ENCODE measurements around the gene FAF2. TPM values are rescaled to one million over a fixed set of nuclear protein-coding genes. Genes with fewer than 3 reads are reported as not detected.

FAF2 gene
- total and polyA plus RNA-seq, 2 donors: 17.7 to 22.4 TPM

DNA sequence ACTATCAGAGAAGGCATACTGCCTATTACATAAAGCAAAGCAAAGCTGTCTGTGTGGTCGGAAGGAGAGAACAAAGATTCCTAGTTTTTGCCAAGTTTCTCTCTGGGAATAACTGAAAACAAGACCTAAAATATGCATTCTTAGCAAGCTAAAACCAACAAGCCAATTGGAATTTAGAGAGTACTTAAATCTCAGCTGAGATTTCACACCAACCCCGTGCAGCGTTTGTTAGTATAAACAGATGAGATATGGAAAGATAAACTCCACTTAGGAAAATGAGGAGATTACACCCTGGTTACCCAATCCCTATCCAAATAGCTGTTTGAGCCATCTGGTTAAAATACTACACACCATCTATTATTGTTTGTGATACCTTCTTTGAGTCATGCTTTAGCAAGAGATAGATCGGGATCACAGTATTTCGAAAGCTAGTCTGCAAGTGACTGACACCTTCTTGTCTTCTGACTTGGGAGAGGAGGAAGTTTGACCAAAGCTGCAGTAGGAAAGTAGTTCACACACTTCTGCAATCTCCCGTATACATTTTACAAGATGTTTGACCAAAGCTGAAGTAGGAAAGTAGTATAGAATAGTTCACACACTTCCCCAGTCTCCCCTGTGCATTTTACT is 18.2 kb downstream of the FAF2 start:
- Histone ChIP-seq H3K4me1 (ENCODE audit: control insufficient read depth in 2 of 2, insufficient read depth in 2 of 2, low read length in 2 of 2) (no peaks in the 10 kb centered on the region), H3K4me3 (ENCODE audit: low read length in 2 of 2) (no peak overlapping the region), H3K27me3 (ENCODE audit: control insufficient read depth in 2 of 2, insufficient read depth in 1 of 2, low read length in 1 of 2) (no peaks in the 10 kb centered on the region), H3K9me3 (ENCODE audit: control insufficient read depth in 2 of 2, insufficient read depth in 1 of 2, low read length in 1 of 2) (no peaks in the 10 kb centered on the region), H3K36me3 (ENCODE audit: control insufficient read depth in 2 of 2, insufficient read depth in 2 of 2, low read length in 1 of 2) (peaks cover 11 to 18% of the 10 kb centered on the region in 2 donors), H3K27ac (ENCODE audit: low read depth in 1 of 2, low read length in 1 of 2) (no peak overlapping the region)
- WGBS: 93% methylated on average over 6 of the region's 6 CpGs
- DNase-seq (ENCODE audit: low read depth in 6 of 9, low spot score in 9 of 9): no peak

DNA sequence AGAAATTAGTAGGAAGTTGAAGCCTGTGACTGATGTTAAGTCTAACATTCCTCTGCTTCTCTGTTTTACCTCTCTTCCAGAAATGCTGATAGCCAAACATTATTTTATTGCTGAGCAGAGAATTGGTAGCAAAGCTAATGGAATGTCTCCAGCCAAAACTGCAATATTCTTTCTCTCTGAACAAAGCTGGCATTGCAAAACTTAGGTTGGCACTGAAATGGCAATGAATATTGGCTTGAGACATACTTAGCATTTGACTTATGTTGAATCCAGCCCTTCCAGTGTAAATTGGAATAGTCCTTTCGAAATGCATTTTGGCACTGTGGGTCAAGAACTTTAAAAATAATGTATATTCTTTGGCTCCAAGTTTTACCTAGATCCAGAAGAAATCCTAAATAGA is 21.1 kb downstream of the FAF2 start:
- WGBS: 99% methylated on average over 1 of the region's 1 CpG
- peaks cover 15 to 24% of the 10 kb centered on the region in 2 donors for H3K36me3 ChIP-seq (ENCODE audit: control insufficient read depth in 2 of 2, insufficient read depth in 2 of 2, low read length in 1 of 2)
- no peaks in the 10 kb centered on the region for H3K4me1 ChIP-seq (ENCODE audit: control insufficient read depth in 2 of 2, insufficient read depth in 2 of 2, low read length in 2 of 2)
- H3K4me3 ChIP-seq (ENCODE audit: low read length in 2 of 2): no peak overlapping the region
- DNase-seq (ENCODE audit: low read depth in 6 of 9, low spot score in 9 of 9): no peak
- H3K27ac ChIP-seq (ENCODE audit: low read depth in 1 of 2, low read length in 1 of 2): no peak overlapping the region
- no peaks in the 10 kb centered on the region for H3K27me3 ChIP-seq (ENCODE audit: control insufficient read depth in 2 of 2, insufficient read depth in 1 of 2, low read length in 1 of 2)
- H3K9me3 ChIP-seq (ENCODE audit: control insufficient read depth in 2 of 2, insufficient read depth in 1 of 2, low read length in 1 of 2): peaks cover 0 to 1% of the 10 kb centered on the region in 2 donors

GRCh38 chr5:176470539-176470938 is 22.4 kb downstream of the FAF2 start:
- Histone ChIP-seq H3K27ac (ENCODE audit: low read depth in 1 of 2, low read length in 1 of 2) (no peak overlapping the region), H3K36me3 (ENCODE audit: control insufficient read depth in 2 of 2, insufficient read depth in 2 of 2, low read length in 1 of 2) (peaks cover 9 to 22% of the 10 kb centered on the region in 2 donors), H3K4me1 (ENCODE audit: control insufficient read depth in 2 of 2, insufficient read depth in 2 of 2, low read length in 2 of 2) (no peaks in the 10 kb centered on the region), H3K27me3 (ENCODE audit: control insufficient read depth in 2 of 2, insufficient read depth in 1 of 2, low read length in 1 of 2) (no peaks in the 10 kb centered on the region), H3K4me3 (ENCODE audit: low read length in 2 of 2) (no peak overlapping the region), H3K9me3 (ENCODE audit: control insufficient read depth in 2 of 2, insufficient read depth in 1 of 2, low read length in 1 of 2) (peaks cover 0 to 1% of the 10 kb centered on the region in 2 donors)
- DNase-seq (ENCODE audit: low read depth in 6 of 9, low spot score in 9 of 9): no peak
- WGBS: 99% methylated on average over 4 of the region's 4 CpGs

- H3K4me3 ChIP-seq (ENCODE audit: low read length in 2 of 2): no peak overlapping the region
- H3K9me3 ChIP-seq (ENCODE audit: control insufficient read depth in 2 of 2, insufficient read depth in 1 of 2, low read length in 1 of 2): peaks cover 0 to 1% of the 10 kb centered on the region in 2 donors
- H3K27me3 ChIP-seq (ENCODE audit: control insufficient read depth in 2 of 2, insufficient read depth in 1 of 2, low read length in 1 of 2): no peaks in the 10 kb centered on the region
- H3K4me1 ChIP-seq (ENCODE audit: control insufficient read depth in 2 of 2, insufficient read depth in 2 of 2, low read length in 2 of 2): no peaks in the 10 kb centered on the region
- WGBS: 100% methylated on average over 2 of the region's 2 CpGs
- DNase-seq (ENCODE audit: low read depth in 6 of 9, low spot score in 9 of 9): no peak
- H3K27ac ChIP-seq (ENCODE audit: low read depth in 1 of 2, low read length in 1 of 2): no peak overlapping the region
- peaks cover 9 to 22% of the 10 kb centered on the region in 2 donors for H3K36me3 ChIP-seq (ENCODE audit: control insufficient read depth in 2 of 2, insufficient read depth in 2 of 2, low read length in 1 of 2)
Observed at GRCh38 chr5:176471098-176471497, 22.9 kb downstream of the FAF2 start.

- DNase-seq (ENCODE audit: low read depth in 6 of 9, low spot score in 9 of 9): no peak
Observed at GRCh38 chr5:176473335-176474006, 25.3 kb downstream of the FAF2 start.

GRCh38 chr5:176474476-176474875 is 26.3 kb downstream of the FAF2 start:
- no peaks in the 10 kb centered on the region for H3K4me1 ChIP-seq (ENCODE audit: control insufficient read depth in 2 of 2, insufficient read depth in 2 of 2, low read length in 2 of 2)
- 96% methylated on average over 1 of the region's 1 CpG for WGBS

More at GRCh38 chr5:176473335-176474006, 25.3 kb downstream of the FAF2 start:
- no peak overlapping the region for H3K27ac ChIP-seq (ENCODE audit: low read depth in 1 of 2, low read length in 1 of 2)
- H3K4me1 ChIP-seq (ENCODE audit: control insufficient read depth in 2 of 2, insufficient read depth in 2 of 2, low read length in 2 of 2): no peaks in the 10 kb centered on the region
- H3K36me3 ChIP-seq (ENCODE audit: control insufficient read depth in 2 of 2, insufficient read depth in 2 of 2, low read length in 1 of 2): peaks cover 9 to 16% of the 10 kb centered on the region in 2 donors
- peaks cover 0 to 1% of the 10 kb centered on the region in 2 donors for H3K9me3 ChIP-seq (ENCODE audit: control insufficient read depth in 2 of 2, insufficient read depth in 1 of 2, low read length in 1 of 2)
- H3K27me3 ChIP-seq (ENCODE audit: control insufficient read depth in 2 of 2, insufficient read depth in 1 of 2, low read length in 1 of 2): no peaks in the 10 kb centered on the region
- WGBS: 98% methylated on average over 7 of the region's 7 CpGs
- no peak overlapping the region for H3K4me3 ChIP-seq (ENCODE audit: low read length in 2 of 2)

DNA sequence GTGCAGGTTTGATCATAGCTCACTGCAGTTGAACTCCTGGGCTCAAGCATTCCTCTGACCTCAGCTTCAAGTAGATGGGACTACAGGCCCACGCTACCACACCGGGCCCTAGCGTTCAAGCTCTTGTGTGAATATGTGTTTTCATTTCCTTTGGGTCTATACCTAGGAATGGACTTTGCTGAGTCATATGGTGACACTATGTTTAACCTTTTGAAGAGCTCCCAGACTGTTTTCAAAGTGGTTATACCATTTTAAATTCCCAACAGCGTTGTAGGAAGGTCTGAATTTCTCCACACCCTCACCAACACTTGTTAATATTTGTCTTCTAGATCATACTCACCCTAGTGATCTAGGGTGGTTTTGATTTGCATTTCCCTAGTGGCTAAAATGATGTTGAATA is 33.5 kb downstream of the FAF2 start:
- Histone ChIP-seq H3K9me3 (ENCODE audit: control insufficient read depth in 2 of 2, insufficient read depth in 1 of 2, low read length in 1 of 2) (no peaks in the 10 kb centered on the region), H3K4me3 (ENCODE audit: low read length in 2 of 2) (no peak overlapping the region), H3K36me3 (ENCODE audit: control insufficient read depth in 2 of 2, insufficient read depth in 2 of 2, low read length in 1 of 2) (peaks cover 41 to 45% of the 10 kb centered on the region in 2 donors), H3K27ac (ENCODE audit: low read depth in 1 of 2, low read length in 1 of 2) (no peak overlapping the region), H3K27me3 (ENCODE audit: control insufficient read depth in 2 of 2, insufficient read depth in 1 of 2, low read length in 1 of 2) (no peaks in the 10 kb centered on the region), H3K4me1 (ENCODE audit: control insufficient read depth in 2 of 2, insufficient read depth in 2 of 2, low read length in 2 of 2) (no peaks in the 10 kb centered on the region)
- no peak for DNase-seq (ENCODE audit: low read depth in 6 of 9, low spot score in 9 of 9)
- WGBS: 98% methylated on average over 4 of the region's 4 CpGs

More at GRCh38 chr5:176474476-176474875, 26.3 kb downstream of the FAF2 start:
- no peaks in the 10 kb centered on the region for H3K27me3 ChIP-seq (ENCODE audit: control insufficient read depth in 2 of 2, insufficient read depth in 1 of 2, low read length in 1 of 2)
- no peak overlapping the region for H3K27ac ChIP-seq (ENCODE audit: low read depth in 1 of 2, low read length in 1 of 2)
- no peak overlapping the region for H3K4me3 ChIP-seq (ENCODE audit: low read length in 2 of 2)
- peaks cover 0 to 1% of the 10 kb centered on the region in 2 donors for H3K9me3 ChIP-seq (ENCODE audit: control insufficient read depth in 2 of 2, insufficient read depth in 1 of 2, low read length in 1 of 2)
- H3K36me3 ChIP-seq (ENCODE audit: control insufficient read depth in 2 of 2, insufficient read depth in 2 of 2, low read length in 1 of 2): peaks cover 10 to 21% of the 10 kb centered on the region in 2 donors
- no peak for DNase-seq (ENCODE audit: low read depth in 6 of 9, low spot score in 9 of 9)

DNA sequence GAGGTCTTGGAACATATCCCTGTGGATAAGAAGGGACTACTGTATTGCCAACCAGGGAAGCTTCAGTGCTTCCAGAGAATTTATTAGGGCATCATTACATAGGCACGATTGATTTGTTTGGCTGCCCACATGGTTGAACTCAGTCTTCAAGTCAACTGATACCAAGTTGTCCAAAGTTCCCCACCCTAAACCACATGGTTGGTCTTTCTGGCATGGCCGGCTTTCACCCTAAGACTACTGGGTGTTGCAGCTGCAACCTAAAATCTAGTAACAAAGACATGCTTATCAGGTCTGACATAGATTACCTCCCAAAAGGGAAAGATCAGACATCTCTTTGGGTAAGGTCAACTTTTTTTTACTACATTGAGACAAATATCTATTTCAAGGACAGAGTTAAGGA is 37.0 kb downstream of the FAF2 start:
- 98% methylated on average over 2 of the region's 2 CpGs for WGBS
- no peaks in the 10 kb centered on the region for H3K4me1 ChIP-seq (ENCODE audit: control insufficient read depth in 2 of 2, insufficient read depth in 2 of 2, low read length in 2 of 2)
- H3K36me3 ChIP-seq (ENCODE audit: control insufficient read depth in 2 of 2, insufficient read depth in 2 of 2, low read length in 1 of 2): peaks cover 52 to 61% of the 10 kb centered on the region in 2 donors
- no peak overlapping the region for H3K4me3 ChIP-seq (ENCODE audit: low read length in 2 of 2)
- H3K27ac ChIP-seq (ENCODE audit: low read depth in 1 of 2, low read length in 1 of 2): no peak overlapping the region
- DNase-seq (ENCODE audit: low read depth in 6 of 9, low spot score in 9 of 9): no peak
- no peaks in the 10 kb centered on the region for H3K9me3 ChIP-seq (ENCODE audit: control insufficient read depth in 2 of 2, insufficient read depth in 1 of 2, low read length in 1 of 2)
- H3K27me3 ChIP-seq (ENCODE audit: control insufficient read depth in 2 of 2, insufficient read depth in 1 of 2, low read length in 1 of 2): no peaks in the 10 kb centered on the region

- no peak overlapping the region for H3K4me3 ChIP-seq (ENCODE audit: low read length in 2 of 2)
- H3K36me3 ChIP-seq (ENCODE audit: control insufficient read depth in 2 of 2, insufficient read depth in 2 of 2, low read length in 1 of 2): peaks cover 52 to 67% of the 10 kb centered on the region in 2 donors
- no peaks in the 10 kb centered on the region for H3K4me1 ChIP-seq (ENCODE audit: control insufficient read depth in 2 of 2, insufficient read depth in 2 of 2, low read length in 2 of 2)
- H3K27me3 ChIP-seq (ENCODE audit: control insufficient read depth in 2 of 2, insufficient read depth in 1 of 2, low read length in 1 of 2): no peaks in the 10 kb centered on the region
- WGBS: 97% methylated on average over 7 of the region's 7 CpGs
- no peak for DNase-seq (ENCODE audit: low read depth in 6 of 9, low spot score in 9 of 9)
- no peaks in the 10 kb centered on the region for H3K9me3 ChIP-seq (ENCODE audit: control insufficient read depth in 2 of 2, insufficient read depth in 1 of 2, low read length in 1 of 2)
- H3K27ac ChIP-seq (ENCODE audit: low read depth in 1 of 2, low read length in 1 of 2): no peak overlapping the region
Observed at GRCh38 chr5:176486189-176486757, 38.1 kb downstream of the FAF2 start.
